ENCODE data around the gene SLC29A1. TPM values are rescaled to one million over a fixed set of nuclear protein-coding genes. Genes with fewer than 3 reads are reported as not detected.

The SLC29A1 gene
- total and polyA plus RNA-seq, 4 donors, result 15.1 to 67.2 (median 16.7) TPM

DNA sequence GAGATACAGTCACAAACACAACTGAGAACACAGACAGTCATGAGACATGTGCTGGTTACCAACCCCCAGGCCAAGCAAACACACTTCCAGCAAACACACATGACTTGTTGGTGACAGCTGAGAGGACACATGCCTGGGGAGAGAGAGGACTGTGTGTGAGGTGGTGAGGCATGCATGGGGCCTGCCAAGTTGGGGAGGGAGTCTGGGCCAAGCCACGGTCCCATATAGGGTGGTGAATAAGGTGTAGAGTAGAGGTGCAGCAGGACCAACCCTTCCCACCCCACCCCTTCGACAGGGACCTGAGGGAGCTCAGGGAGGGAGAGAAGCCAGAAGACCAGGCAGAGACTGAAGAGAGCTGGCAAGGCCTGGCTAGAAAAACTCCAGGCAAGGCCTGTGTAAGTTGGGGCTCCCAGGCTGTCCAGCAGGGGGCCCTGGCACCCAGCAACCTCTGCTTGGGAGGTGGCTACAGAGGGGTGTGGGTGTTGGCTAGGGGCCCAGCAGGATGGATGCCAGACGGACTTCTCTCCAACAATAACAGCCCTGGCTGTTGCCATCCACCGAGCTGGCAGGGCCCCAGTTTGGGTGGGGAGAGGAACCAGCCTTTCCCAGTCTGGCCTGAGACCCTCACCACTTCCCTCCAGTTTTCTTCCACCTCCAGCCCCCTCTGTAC, 2.0 kb upstream of the SLC29A1 start:
- peak overlapping the region; percentile 89 to 95 for H3K27ac ChIP-seq (ENCODE audit: low read depth in 1 of 2, low read length in 2 of 2)
- DNase-seq (ENCODE audit: low spot score), result peak; percentile 88
- H3K27me3 ChIP-seq (ENCODE audit: control insufficient read depth in 4 of 4, insufficient read depth in 4 of 4, low read length in 3 of 4), result no peaks in the 10 kb centered on the region
- H3K9ac ChIP-seq (ENCODE audit: low read depth in 1 of 2, low read length in 2 of 2), result peak overlapping the region; percentile 26 to 42
- peak; percentile 76 for TF ChIP-seq SP1 (IDR thresholded peaks at IDR 0.05)
- no peak for TF ChIP-seq GABPA (IDR thresholded peaks at IDR 0.05 in 1 of 2, conservative IDR thresholded peaks at IDR 0.05 in 1 of 2)
- no peak for TF ChIP-seq FOXA2 (IDR thresholded peaks at IDR 0.05)
- no peak for TF ChIP-seq TAF1 (conservative IDR thresholded peaks at IDR 0.05)
- TF ChIP-seq, protein P1, sequence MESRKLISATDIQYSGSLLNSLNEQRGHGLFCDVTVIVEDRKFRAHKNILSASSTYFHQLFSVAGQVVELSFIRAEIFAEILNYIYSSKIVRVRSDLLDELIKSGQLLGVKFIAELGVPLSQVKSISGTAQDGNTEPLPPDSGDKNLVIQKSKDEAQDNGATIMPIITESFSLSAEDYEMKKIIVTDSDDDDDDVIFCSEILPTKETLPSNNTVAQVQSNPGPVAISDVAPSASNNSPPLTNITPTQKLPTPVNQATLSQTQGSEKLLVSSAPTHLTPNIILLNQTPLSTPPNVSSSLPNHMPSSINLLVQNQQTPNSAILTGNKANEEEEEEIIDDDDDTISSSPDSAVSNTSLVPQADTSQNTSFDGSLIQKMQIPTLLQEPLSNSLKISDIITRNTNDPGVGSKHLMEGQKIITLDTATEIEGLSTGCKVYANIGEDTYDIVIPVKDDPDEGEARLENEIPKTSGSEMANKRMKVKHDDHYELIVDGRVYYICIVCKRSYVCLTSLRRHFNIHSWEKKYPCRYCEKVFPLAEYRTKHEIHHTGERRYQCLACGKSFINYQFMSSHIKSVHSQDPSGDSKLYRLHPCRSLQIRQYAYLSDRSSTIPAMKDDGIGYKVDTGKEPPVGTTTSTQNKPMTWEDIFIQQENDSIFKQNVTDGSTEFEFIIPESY (IDR thresholded peaks at IDR 0.05), result no peak
- peak; percentile 41 to 61 for TF ChIP-seq RXRA (IDR thresholded peaks at IDR 0.05)
- TF ChIP-seq, protein P2, sequence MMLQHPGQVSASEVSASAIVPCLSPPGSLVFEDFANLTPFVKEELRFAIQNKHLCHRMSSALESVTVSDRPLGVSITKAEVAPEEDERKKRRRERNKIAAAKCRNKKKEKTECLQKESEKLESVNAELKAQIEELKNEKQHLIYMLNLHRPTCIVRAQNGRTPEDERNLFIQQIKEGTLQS (IDR thresholded peaks at IDR 0.05), result no peak
- TF ChIP-seq YY1 (IDR thresholded peaks at IDR 0.05), result peak; percentile 44
- peak; percentile 39 to 45 for TF ChIP-seq HNF4A (conservative IDR thresholded peaks at IDR 0.05)
- peak; percentile 40 for TF ChIP-seq NR2F2 (IDR thresholded peaks at IDR 0.05)
- no peak for TF ChIP-seq HNF4G (IDR thresholded peaks at IDR 0.05)
- TF ChIP-seq, protein P3, sequence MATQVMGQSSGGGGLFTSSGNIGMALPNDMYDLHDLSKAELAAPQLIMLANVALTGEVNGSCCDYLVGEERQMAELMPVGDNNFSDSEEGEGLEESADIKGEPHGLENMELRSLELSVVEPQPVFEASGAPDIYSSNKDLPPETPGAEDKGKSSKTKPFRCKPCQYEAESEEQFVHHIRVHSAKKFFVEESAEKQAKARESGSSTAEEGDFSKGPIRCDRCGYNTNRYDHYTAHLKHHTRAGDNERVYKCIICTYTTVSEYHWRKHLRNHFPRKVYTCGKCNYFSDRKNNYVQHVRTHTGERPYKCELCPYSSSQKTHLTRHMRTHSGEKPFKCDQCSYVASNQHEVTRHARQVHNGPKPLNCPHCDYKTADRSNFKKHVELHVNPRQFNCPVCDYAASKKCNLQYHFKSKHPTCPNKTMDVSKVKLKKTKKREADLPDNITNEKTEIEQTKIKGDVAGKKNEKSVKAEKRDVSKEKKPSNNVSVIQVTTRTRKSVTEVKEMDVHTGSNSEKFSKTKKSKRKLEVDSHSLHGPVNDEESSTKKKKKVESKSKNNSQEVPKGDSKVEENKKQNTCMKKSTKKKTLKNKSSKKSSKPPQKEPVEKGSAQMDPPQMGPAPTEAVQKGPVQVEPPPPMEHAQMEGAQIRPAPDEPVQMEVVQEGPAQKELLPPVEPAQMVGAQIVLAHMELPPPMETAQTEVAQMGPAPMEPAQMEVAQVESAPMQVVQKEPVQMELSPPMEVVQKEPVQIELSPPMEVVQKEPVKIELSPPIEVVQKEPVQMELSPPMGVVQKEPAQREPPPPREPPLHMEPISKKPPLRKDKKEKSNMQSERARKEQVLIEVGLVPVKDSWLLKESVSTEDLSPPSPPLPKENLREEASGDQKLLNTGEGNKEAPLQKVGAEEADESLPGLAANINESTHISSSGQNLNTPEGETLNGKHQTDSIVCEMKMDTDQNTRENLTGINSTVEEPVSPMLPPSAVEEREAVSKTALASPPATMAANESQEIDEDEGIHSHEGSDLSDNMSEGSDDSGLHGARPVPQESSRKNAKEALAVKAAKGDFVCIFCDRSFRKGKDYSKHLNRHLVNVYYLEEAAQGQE (IDR thresholded peaks at IDR 0.05), result peak; percentile 48
- peak; percentile 80 to 88 for TF ChIP-seq RAD21 (IDR thresholded peaks at IDR 0.05)
- peak in 1 of 2 donors; percentile 26 for TF ChIP-seq EGR1 (IDR thresholded peaks at IDR 0.05; ENCODE audit: low read depth in 2 of 2)
- TF ChIP-seq, protein P4, sequence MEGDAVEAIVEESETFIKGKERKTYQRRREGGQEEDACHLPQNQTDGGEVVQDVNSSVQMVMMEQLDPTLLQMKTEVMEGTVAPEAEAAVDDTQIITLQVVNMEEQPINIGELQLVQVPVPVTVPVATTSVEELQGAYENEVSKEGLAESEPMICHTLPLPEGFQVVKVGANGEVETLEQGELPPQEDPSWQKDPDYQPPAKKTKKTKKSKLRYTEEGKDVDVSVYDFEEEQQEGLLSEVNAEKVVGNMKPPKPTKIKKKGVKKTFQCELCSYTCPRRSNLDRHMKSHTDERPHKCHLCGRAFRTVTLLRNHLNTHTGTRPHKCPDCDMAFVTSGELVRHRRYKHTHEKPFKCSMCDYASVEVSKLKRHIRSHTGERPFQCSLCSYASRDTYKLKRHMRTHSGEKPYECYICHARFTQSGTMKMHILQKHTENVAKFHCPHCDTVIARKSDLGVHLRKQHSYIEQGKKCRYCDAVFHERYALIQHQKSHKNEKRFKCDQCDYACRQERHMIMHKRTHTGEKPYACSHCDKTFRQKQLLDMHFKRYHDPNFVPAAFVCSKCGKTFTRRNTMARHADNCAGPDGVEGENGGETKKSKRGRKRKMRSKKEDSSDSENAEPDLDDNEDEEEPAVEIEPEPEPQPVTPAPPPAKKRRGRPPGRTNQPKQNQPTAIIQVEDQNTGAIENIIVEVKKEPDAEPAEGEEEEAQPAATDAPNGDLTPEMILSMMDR (IDR thresholded peaks at IDR 0.05; ENCODE audit: low read depth, low read length, missing input control), result peak; percentile 90
- TF ChIP-seq, protein P5, sequence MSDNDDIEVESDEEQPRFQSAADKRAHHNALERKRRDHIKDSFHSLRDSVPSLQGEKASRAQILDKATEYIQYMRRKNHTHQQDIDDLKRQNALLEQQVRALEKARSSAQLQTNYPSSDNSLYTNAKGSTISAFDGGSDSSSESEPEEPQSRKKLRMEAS (IDR thresholded peaks at IDR 0.05), result peak; percentile 63
- no peak for TF ChIP-seq JUND (IDR thresholded peaks at IDR 0.05)
- peak; percentile 32 for TF ChIP-seq FOXA1 (IDR thresholded peaks at IDR 0.05)
- 7% methylated on average over 4 of the region's 4 CpGs for WGBS
- no peak overlapping the region for H3K4me3 ChIP-seq (ENCODE audit: low read depth in 1 of 3, low read length in 3 of 3)
- H3K36me3 ChIP-seq (ENCODE audit: control insufficient read depth in 4 of 4, insufficient read depth in 3 of 4, low read depth in 1 of 4, low read length in 3 of 4), result no peaks in the 10 kb centered on the region
- H3K4me1 ChIP-seq (ENCODE audit: control insufficient read depth in 4 of 4, insufficient read depth in 4 of 4, low read length in 3 of 4), result peaks cover 49 to 90% (median 71%) of the 10 kb centered on the region in 4 donors
- H3K9me3 ChIP-seq (ENCODE audit: control insufficient read depth in 4 of 4, low read length in 3 of 4), result no peaks in the 10 kb centered on the region
